Measurements from ENCODE around the gene CEP295NL.
A peak's percentile ranks its signal among the peaks of the same experiment; 100 is the strongest.

CEP295NL gene

DNA sequence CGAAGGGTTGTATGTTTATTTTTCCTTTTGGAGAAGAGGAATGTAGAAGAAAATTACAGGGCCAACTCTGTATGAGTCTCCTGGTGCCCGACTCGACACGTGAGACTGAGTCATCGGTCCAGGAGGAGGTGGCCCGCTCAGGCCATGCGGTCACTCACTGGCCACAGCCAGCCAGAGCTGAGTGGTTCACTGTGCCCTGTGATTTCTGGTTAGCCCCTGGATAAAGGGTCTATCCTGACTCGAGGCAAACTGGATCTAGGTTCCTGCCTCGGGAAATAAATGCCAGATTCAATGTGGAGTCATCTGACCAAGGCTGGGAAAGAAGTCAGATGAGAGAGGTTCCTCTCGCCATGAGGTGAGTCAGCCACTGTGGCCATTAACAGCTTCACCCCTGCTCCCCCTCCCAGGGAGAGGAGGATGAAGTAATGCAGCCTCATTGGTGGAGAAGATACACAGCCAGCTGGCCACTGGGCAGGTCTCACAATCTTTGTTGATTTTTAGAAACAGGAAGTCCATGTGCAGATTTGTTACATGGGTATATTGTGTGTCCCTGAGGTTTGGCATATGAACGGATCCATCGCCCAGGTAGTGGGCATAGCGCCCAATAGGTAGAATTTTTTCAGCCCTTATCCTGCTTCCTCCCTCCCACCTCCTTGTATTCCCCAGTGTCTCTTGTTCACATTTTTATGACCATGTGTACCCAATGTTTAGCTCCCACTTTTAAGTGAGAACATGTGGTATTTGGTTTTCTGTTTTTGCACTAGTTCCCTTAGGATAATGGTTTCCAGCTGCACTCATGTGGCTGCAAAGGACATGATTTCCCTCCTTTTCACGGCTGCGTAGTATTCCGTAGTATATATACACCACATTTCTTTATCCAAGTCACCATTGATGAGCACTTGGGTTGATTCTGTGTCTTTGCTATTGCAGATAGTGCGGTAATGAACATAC lies 40.7 kb downstream of the CEP295NL start:
- H3K9me3 Mint-ChIP-seq: no peaks in the 10 kb centered on the region
- CTCF ChIA-PET: interaction anchor here (5.6 kb wide), 1 partner anchor 110 kb away, joined by 51 read pairs; no protein-coding TSS in a partner anchor
- peaks cover 31% of the 10 kb centered on the region for H3K27me3 Mint-ChIP-seq
- peaks cover 4% of the 10 kb centered on the region for H3K4me1 Mint-ChIP-seq
- no peaks in the 10 kb centered on the region for H3K36me3 Mint-ChIP-seq
- no peak for DNase-seq
- no peak overlapping the region for H3K27ac Mint-ChIP-seq
- no peak overlapping the region for H3K4me3 Mint-ChIP-seq

- H3K27me3 Mint-ChIP-seq: peaks cover 31% of the 10 kb centered on the region
- no peak overlapping the region for H3K27ac Mint-ChIP-seq
- DNase-seq: no peak
- CTCF ChIA-PET: interaction anchor here (0.6 to 1.3 kb wide), 2 partner anchors 87 to 183 kb away, joined by 3 read pairs; no protein-coding TSS in a partner anchor
- H3K9me3 Mint-ChIP-seq: no peaks in the 10 kb centered on the region
- H3K4me3 Mint-ChIP-seq: no peak overlapping the region
- peaks cover 4% of the 10 kb centered on the region for H3K4me1 Mint-ChIP-seq
- no peaks in the 10 kb centered on the region for H3K36me3 Mint-ChIP-seq
Measured at GRCh38 chr17:78861229-78861628, 41.8 kb downstream of the CEP295NL start.

GRCh38 chr17:78859051-78859450 lies 44.0 kb downstream of the CEP295NL start:
- Mint-ChIP-seq H3K9me3 (no peaks in the 10 kb centered on the region), H3K4me3 (no peak overlapping the region), H3K27ac (no peak overlapping the region), H3K27me3 (peaks cover 29% of the 10 kb centered on the region), H3K36me3 (no peaks in the 10 kb centered on the region), H3K4me1 (no peaks in the 10 kb centered on the region)
- CTCF ChIA-PET: interaction anchor here (1.5 kb wide), 1 partner anchor 113 kb away, joined by 3 read pairs; no protein-coding TSS in a partner anchor
- no peak for DNase-seq

DNA sequence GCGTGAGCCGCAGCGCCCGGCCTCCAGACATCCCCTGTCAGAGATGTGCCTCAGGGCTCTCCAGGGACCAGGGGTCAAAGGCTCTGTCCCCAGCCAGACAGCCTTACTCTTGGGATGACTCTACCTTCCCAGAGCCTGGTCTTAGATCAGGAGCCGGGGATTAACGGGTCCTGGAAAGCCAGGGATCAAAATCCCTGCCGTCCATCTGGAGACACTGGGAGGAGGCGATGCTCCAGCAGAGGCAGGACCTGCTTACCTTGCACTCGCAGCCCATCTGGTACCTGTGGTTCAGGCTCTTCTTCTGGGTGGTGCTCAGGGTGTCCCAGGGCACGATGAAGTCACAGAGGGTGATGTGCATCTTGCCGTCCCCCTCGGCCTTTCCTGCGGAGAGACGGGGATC lies 45.7 kb downstream of the CEP295NL start:
- CTCF ChIA-PET: no interaction called here
- no peak overlapping the region for H3K27ac Mint-ChIP-seq
- no peaks in the 10 kb centered on the region for H3K36me3 Mint-ChIP-seq

GRCh38 chr17:78855561-78856165 lies 47.3 kb downstream of the CEP295NL start:
- Mint-ChIP-seq H3K27ac (no peak overlapping the region), H3K4me3 (no peak overlapping the region), H3K9me3 (no peaks in the 10 kb centered on the region), H3K36me3 (no peaks in the 10 kb centered on the region), H3K27me3 (peaks cover 36% of the 10 kb centered on the region), H3K4me1 (no peaks in the 10 kb centered on the region)
- CTCF ChIA-PET: no interaction called here
- DNase-seq: no peak

More for the DNA sequence above, 45.7 kb downstream of the CEP295NL start:
- no peaks in the 10 kb centered on the region for H3K4me1 Mint-ChIP-seq
- H3K4me3 Mint-ChIP-seq: no peak overlapping the region
- no peak for DNase-seq
- peaks cover 32% of the 10 kb centered on the region for H3K27me3 Mint-ChIP-seq
- H3K9me3 Mint-ChIP-seq: no peaks in the 10 kb centered on the region

DNA sequence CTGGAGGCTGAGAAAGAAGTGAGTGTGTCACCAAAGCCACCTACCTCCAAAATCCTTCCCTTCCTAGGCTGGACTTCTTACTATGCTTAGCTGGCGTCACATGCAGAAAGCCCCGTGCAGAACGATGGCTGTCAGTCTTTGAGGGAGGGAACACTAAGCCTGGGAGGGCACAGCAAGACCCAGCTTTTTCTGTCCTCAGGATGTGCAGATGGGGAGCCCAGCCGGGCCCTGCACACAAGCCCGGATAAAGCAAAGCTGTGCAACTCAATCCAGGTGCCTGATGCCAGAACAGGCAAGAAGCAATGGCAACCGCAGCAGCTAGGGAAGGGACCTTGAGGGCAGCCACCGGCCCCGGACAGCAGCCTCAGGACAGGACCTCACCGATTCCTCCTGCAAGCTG lies 48.5 kb downstream of the CEP295NL start:
- Mint-ChIP-seq H3K9me3 (no peaks in the 10 kb centered on the region), H3K4me3 (no peak overlapping the region), H3K27me3 (peaks cover 30% of the 10 kb centered on the region), H3K36me3 (no peaks in the 10 kb centered on the region), H3K27ac (no peak overlapping the region), H3K4me1 (no peaks in the 10 kb centered on the region)
- CTCF ChIA-PET: interaction anchor here (1.1 to 1.2 kb wide), 2 partner anchors 11 to 358 kb away, joined by 3 to 6 read pairs; no protein-coding TSS in a partner anchor
- no peak for DNase-seq

- DNase-seq: no peak
- Mint-ChIP-seq H3K9me3 (no peaks in the 10 kb centered on the region), H3K4me1 (no peaks in the 10 kb centered on the region), H3K4me3 (no peak overlapping the region), H3K27ac (no peak overlapping the region), H3K27me3 (peaks cover 33% of the 10 kb centered on the region), H3K36me3 (no peaks in the 10 kb centered on the region)
- CTCF ChIA-PET: interaction anchor here (1.1 to 1.2 kb wide), 2 partner anchors 12 to 357 kb away, joined by 3 to 6 read pairs; no protein-coding TSS in a partner anchor
Measured at GRCh38 chr17:78853926-78854394, 49.0 kb downstream of the CEP295NL start.

DNA sequence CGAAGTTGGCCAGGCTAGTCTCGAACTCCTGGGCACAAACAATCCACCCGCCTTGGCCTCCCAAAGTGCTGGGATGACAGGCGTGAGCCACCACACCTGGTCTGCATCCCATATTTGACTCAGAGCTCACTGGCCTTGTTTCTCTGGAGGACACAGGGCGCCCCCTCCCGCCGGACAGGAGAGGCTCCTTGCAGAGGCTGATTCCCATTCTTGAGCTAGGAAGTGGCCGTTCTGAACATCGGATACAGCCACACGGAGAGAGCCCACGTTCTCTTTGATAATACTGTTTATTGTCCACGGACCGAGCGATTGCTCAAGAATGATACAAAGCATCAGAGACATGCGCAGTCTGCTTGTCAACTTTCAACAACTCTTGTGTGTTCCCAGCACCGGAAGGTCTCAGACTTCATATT lies 50.3 kb downstream of the CEP295NL start:
- no peak for DNase-seq
- CTCF ChIA-PET: interaction anchor here (0.6 kb wide), 1 partner anchor 405 kb away, joined by 3 read pairs; no protein-coding TSS in a partner anchor
- no peak overlapping the region for H3K27ac Mint-ChIP-seq
- no peaks in the 10 kb centered on the region for H3K4me1 Mint-ChIP-seq
- H3K4me3 Mint-ChIP-seq: no peak overlapping the region
- H3K36me3 Mint-ChIP-seq: no peaks in the 10 kb centered on the region
- H3K27me3 Mint-ChIP-seq: peaks cover 30% of the 10 kb centered on the region
- no peaks in the 10 kb centered on the region for H3K9me3 Mint-ChIP-seq

DNA sequence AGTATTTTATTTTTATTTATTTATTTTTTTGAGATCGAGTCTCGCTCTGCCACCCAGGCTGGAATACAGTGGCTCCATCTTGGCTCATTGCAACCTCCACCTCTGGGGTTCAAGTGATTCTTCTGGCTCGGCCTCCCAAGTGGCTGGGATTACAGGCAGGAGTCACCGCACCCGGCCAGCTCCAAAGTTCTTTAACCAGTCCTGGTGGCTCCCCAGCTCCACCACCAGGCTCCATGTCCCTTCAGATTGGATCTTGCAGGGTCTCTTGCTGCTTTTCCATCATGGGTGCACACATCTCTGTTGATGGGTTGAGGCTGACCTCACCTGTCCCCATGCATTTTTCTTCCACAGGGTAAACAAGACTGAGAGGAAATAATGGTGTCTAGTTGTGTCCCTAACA lies 54.0 kb downstream of the CEP295NL start:
- Mint-ChIP-seq H3K9me3 (no peaks in the 10 kb centered on the region), H3K36me3 (no peaks in the 10 kb centered on the region), H3K27ac (no peak overlapping the region), H3K4me1 (peaks cover 5% of the 10 kb centered on the region), H3K4me3 (no peak overlapping the region), H3K27me3 (peaks cover 23% of the 10 kb centered on the region)
- DNase-seq: no peak
- CTCF ChIA-PET: interaction anchor here (0.6 kb wide), 1 partner anchor 337 kb away, joined by 3 read pairs; no protein-coding TSS in a partner anchor

DNA sequence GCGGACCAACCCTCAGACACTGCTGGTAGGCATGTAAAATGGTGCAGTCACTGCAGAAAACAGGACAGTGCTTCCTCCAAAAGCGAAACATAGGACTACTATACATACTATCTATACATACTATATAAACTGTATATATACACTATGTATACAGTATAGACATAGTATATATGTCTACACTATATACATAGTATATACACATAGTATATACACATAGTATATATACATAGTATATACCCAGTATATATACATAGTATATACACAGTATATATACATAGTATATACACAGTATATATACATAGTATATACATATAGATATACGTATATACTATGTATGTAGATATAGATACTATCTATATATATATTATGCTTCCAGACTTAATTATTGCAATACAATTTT lies 55.9 kb downstream of the CEP295NL start:
- no peak overlapping the region for H3K27ac Mint-ChIP-seq
- H3K4me1 Mint-ChIP-seq: peaks cover 15% of the 10 kb centered on the region
- CTCF ChIA-PET: no interaction called here
- H3K36me3 Mint-ChIP-seq: no peaks in the 10 kb centered on the region
- H3K4me3 Mint-ChIP-seq: no peak overlapping the region
- H3K9me3 Mint-ChIP-seq: no peaks in the 10 kb centered on the region
- peaks cover 18% of the 10 kb centered on the region for H3K27me3 Mint-ChIP-seq
- no peak for DNase-seq

- Mint-ChIP-seq H3K27ac (no peak overlapping the region), H3K4me3 (no peak overlapping the region)
- CTCF ChIA-PET: interaction anchor here (0.6 to 1.4 kb wide), 5 partner anchors 25 to 347 kb away, joined by 3 to 7 read pairs (median 3); no protein-coding TSS in a partner anchor
Measured at GRCh38 chr17:78844301-78845005, 58.5 kb downstream of the CEP295NL start.

GRCh38 chr17:78842881-78843565 lies 60.0 kb downstream of the CEP295NL start:
- CTCF ChIA-PET: interaction anchor here (0.7 to 2.0 kb wide), 6 partner anchors 24 to 346 kb away, joined by 3 to 7 read pairs (median 3); no protein-coding TSS in a partner anchor
- Mint-ChIP-seq H3K4me1 (peaks cover 38% of the 10 kb centered on the region), H3K27ac (no peak overlapping the region), H3K9me3 (no peaks in the 10 kb centered on the region), H3K27me3 (peaks cover 11% of the 10 kb centered on the region), H3K36me3 (peaks cover 6% of the 10 kb centered on the region), H3K4me3 (no peak overlapping the region)
- peak; percentile 79 for DNase-seq

More at GRCh38 chr17:78844301-78845005, 58.5 kb downstream of the CEP295NL start:
- no peak for DNase-seq
- peaks cover 26% of the 10 kb centered on the region for H3K4me1 Mint-ChIP-seq
- H3K9me3 Mint-ChIP-seq: no peaks in the 10 kb centered on the region
- H3K36me3 Mint-ChIP-seq: peaks cover 2% of the 10 kb centered on the region
- H3K27me3 Mint-ChIP-seq: peaks cover 15% of the 10 kb centered on the region
